ENCODE measurements around the gene ST8SIA1. TPM values are rescaled to one million over a fixed set of nuclear protein-coding genes. Genes with fewer than 3 reads are reported as not detected.

ST8SIA1 gene
- total RNA-seq, 1 donor from 2014 or later, result 7.7 TPM

DNA sequence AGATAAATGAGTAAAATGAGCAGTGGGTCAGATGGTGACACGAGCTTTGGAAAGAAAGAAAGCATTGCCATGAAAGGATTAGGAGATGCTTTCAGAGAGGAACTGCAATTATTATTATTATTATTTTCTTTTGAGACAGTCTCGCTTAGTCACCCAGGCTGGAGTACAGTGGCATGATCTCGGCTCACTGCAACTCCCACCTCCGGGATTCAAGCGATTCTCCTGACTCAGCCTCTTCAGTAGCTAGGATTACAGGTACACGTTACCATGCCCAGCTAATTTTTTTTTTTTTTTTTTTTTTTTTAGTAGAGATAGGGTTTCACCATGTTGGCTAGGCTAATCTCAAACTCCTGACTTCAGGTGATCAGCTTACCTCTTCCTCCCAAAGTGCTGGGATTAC, 77.4 kb downstream of the ST8SIA1 start:
- no peak overlapping the region for H3K27ac ChIP-seq (ENCODE audit: low read depth, low read length)
- H3K9ac ChIP-seq (ENCODE audit: low read length), result no peak overlapping the region
- no peaks in the 10 kb centered on the region for H3K79me2 ChIP-seq (ENCODE audit: insufficient read depth, low read length)
- no peak overlapping the region for H3K4me3 ChIP-seq (ENCODE audit: insufficient read depth, low read depth, low read length)
- H3K27me3 Mint-ChIP-seq (ENCODE audit: low read depth, unreplicated experiment), result no peaks in the 10 kb centered on the region
- no peak overlapping the region for H2AFZ ChIP-seq (ENCODE audit: low read depth, low read length)
- H4K20me1 ChIP-seq (ENCODE audit: insufficient read depth, low read length), result no peaks in the 10 kb centered on the region
- no peaks in the 10 kb centered on the region for H3K36me3 ChIP-seq (ENCODE audit: insufficient read depth, low read length)
- no peaks in the 10 kb centered on the region for H3K9me3 ChIP-seq (ENCODE audit: insufficient read depth, low read depth, low read length)
- H3K4me3 Mint-ChIP-seq (ENCODE audit: unreplicated experiment), result no peak overlapping the region
- H3K4me2 ChIP-seq (ENCODE audit: low read length), result no peak overlapping the region
- DNase-seq (ENCODE audit: low read depth), result no peak
- H3K4me1 ChIP-seq (ENCODE audit: insufficient read depth, low read length), result peaks cover 6% of the 10 kb centered on the region
- no peaks in the 10 kb centered on the region for H3K27me3 ChIP-seq (ENCODE audit: insufficient read depth, low read length)
- TF ChIP-seq EZH2 (IDR thresholded peaks at IDR 0.05; ENCODE audit: insufficient read depth, low read length) (no peak), CTCF (IDR thresholded peaks at IDR 0.05; ENCODE audit: insufficient read depth, low read depth, low read length) (no peak)
- no peak for FAIRE-seq
- peak overlapping the region; percentile 84 for H3K27ac Mint-ChIP-seq (ENCODE audit: unreplicated experiment)
- peaks cover 13% of the 10 kb centered on the region for H3K4me1 Mint-ChIP-seq (ENCODE audit: low read depth, unreplicated experiment)
- no peaks in the 10 kb centered on the region for H3K36me3 Mint-ChIP-seq (ENCODE audit: low read depth, unreplicated experiment)
- H3K9me3 Mint-ChIP-seq (ENCODE audit: unreplicated experiment), result no peaks in the 10 kb centered on the region

DNA sequence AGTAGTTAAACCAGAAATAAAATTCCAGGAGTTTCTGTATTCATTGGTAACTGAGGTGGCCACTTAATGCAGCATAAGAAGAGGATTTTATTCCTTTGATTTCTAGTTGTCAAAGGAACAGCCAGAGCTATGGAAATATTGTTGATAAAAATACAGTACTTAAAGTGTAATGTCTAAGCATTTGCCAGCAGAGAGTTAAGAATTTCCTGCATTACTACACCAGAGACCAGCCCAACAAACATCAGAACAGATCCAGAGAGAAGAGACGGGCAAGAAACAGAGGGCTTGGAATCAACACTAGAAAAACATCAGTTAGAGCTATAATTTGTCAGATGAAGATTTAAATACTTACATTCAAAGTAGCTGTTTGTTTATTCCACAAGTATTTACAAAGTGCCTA, 77.9 kb downstream of the ST8SIA1 start:
- Histone ChIP-seq H2AFZ (ENCODE audit: low read depth, low read length) (no peak overlapping the region), H3K27me3 (ENCODE audit: insufficient read depth, low read length) (no peaks in the 10 kb centered on the region), H3K4me3 (ENCODE audit: insufficient read depth, low read depth, low read length) (no peak overlapping the region), H3K4me2 (ENCODE audit: low read length) (no peak overlapping the region), H3K9me3 (ENCODE audit: insufficient read depth, low read depth, low read length) (no peaks in the 10 kb centered on the region), H3K4me1 (ENCODE audit: insufficient read depth, low read length) (peaks cover 6% of the 10 kb centered on the region), H4K20me1 (ENCODE audit: insufficient read depth, low read length) (no peaks in the 10 kb centered on the region), H3K9ac (ENCODE audit: low read length) (no peak overlapping the region), H3K79me2 (ENCODE audit: insufficient read depth, low read length) (no peaks in the 10 kb centered on the region), H3K27ac (ENCODE audit: low read depth, low read length) (no peak overlapping the region), H3K36me3 (ENCODE audit: insufficient read depth, low read length) (no peaks in the 10 kb centered on the region)
- no peak for FAIRE-seq
- DNase-seq (ENCODE audit: low read depth), result no peak
- H3K27ac Mint-ChIP-seq (ENCODE audit: unreplicated experiment), result peak overlapping the region; percentile 84
- no peaks in the 10 kb centered on the region for H3K9me3 Mint-ChIP-seq (ENCODE audit: unreplicated experiment)
- no peaks in the 10 kb centered on the region for H3K36me3 Mint-ChIP-seq (ENCODE audit: low read depth, unreplicated experiment)
- peaks cover 10% of the 10 kb centered on the region for H3K4me1 Mint-ChIP-seq (ENCODE audit: low read depth, unreplicated experiment)
- H3K4me3 Mint-ChIP-seq (ENCODE audit: unreplicated experiment), result no peak overlapping the region
- no peaks in the 10 kb centered on the region for H3K27me3 Mint-ChIP-seq (ENCODE audit: low read depth, unreplicated experiment)
- TF ChIP-seq CTCF (IDR thresholded peaks at IDR 0.05; ENCODE audit: insufficient read depth, low read depth, low read length) (no peak), EZH2 (IDR thresholded peaks at IDR 0.05; ENCODE audit: insufficient read depth, low read length) (no peak)

DNA sequence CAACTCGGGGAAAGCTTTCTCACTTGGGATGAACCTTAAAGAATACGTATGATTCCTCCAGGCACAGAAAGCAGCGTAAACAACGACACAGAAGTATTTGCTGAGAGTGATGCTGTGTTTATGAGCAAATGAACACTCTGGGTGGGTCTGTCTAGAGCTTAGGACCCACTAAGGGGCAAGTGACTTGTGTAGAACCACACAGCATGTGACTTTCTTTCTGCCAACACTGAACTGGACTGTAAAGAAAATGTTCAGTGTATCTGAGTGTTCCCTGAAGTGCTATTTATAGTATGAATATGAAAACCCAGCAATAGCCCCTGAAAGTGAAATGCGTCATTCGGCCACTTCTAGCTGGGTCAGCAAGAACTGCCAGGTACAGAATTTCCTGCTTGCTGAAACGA, 78.5 kb downstream of the ST8SIA1 start:
- Mint-ChIP-seq H3K36me3 (ENCODE audit: low read depth, unreplicated experiment) (no peaks in the 10 kb centered on the region), H3K9me3 (ENCODE audit: unreplicated experiment) (no peaks in the 10 kb centered on the region), H3K27me3 (ENCODE audit: low read depth, unreplicated experiment) (no peaks in the 10 kb centered on the region), H3K27ac (ENCODE audit: unreplicated experiment) (no peak overlapping the region), H3K4me3 (ENCODE audit: unreplicated experiment) (no peak overlapping the region), H3K4me1 (ENCODE audit: low read depth, unreplicated experiment) (peaks cover 10% of the 10 kb centered on the region)
- Histone ChIP-seq H4K20me1 (ENCODE audit: insufficient read depth, low read length) (no peaks in the 10 kb centered on the region), H3K9me3 (ENCODE audit: insufficient read depth, low read depth, low read length) (no peaks in the 10 kb centered on the region), H3K36me3 (ENCODE audit: insufficient read depth, low read length) (no peaks in the 10 kb centered on the region), H3K4me1 (ENCODE audit: insufficient read depth, low read length) (peaks cover 6% of the 10 kb centered on the region), H2AFZ (ENCODE audit: low read depth, low read length) (peak overlapping the region; percentile 48), H3K9ac (ENCODE audit: low read length) (no peak overlapping the region), H3K27me3 (ENCODE audit: insufficient read depth, low read length) (no peaks in the 10 kb centered on the region), H3K4me3 (ENCODE audit: insufficient read depth, low read depth, low read length) (no peak overlapping the region), H3K27ac (ENCODE audit: low read depth, low read length) (no peak overlapping the region), H3K4me2 (ENCODE audit: low read length) (peak overlapping the region; percentile 43), H3K79me2 (ENCODE audit: insufficient read depth, low read length) (no peaks in the 10 kb centered on the region)
- TF ChIP-seq CTCF (IDR thresholded peaks at IDR 0.05; ENCODE audit: insufficient read depth, low read depth, low read length), result no peak
- no peak for TF ChIP-seq EZH2 (IDR thresholded peaks at IDR 0.05; ENCODE audit: insufficient read depth, low read length)
- DNase-seq (ENCODE audit: low read depth) (no peak), FAIRE-seq (no peak)
